GM12875 (cell line): ENCODE results near the gene ATG16L2.

Source experiments
- H3K4me3 ChIP-seq: one replicate; pipeline ENCODE4 v1.5.1; 2011; ENCODE audit warnings: low read depth, low read length, control low read depth
- TF ChIP-seq, protein P1 (sequence below): IDR thresholded peaks from 2 replicates; pipeline ENCODE4 v1.5.1; 2011; ENCODE audit warnings: low read depth, mild to moderate bottlenecking, control low read depth, inconsistent platforms, low read length, moderate library complexity, borderline replicate concordance; ENCODE audit not compliant: insufficient read depth

Gene ATG16L2, protein sequence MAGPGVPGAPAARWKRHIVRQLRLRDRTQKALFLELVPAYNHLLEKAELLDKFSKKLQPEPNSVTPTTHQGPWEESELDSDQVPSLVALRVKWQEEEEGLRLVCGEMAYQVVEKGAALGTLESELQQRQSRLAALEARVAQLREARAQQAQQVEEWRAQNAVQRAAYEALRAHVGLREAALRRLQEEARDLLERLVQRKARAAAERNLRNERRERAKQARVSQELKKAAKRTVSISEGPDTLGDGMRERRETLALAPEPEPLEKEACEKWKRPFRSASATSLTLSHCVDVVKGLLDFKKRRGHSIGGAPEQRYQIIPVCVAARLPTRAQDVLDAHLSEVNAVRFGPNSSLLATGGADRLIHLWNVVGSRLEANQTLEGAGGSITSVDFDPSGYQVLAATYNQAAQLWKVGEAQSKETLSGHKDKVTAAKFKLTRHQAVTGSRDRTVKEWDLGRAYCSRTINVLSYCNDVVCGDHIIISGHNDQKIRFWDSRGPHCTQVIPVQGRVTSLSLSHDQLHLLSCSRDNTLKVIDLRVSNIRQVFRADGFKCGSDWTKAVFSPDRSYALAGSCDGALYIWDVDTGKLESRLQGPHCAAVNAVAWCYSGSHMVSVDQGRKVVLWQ

DNA sequence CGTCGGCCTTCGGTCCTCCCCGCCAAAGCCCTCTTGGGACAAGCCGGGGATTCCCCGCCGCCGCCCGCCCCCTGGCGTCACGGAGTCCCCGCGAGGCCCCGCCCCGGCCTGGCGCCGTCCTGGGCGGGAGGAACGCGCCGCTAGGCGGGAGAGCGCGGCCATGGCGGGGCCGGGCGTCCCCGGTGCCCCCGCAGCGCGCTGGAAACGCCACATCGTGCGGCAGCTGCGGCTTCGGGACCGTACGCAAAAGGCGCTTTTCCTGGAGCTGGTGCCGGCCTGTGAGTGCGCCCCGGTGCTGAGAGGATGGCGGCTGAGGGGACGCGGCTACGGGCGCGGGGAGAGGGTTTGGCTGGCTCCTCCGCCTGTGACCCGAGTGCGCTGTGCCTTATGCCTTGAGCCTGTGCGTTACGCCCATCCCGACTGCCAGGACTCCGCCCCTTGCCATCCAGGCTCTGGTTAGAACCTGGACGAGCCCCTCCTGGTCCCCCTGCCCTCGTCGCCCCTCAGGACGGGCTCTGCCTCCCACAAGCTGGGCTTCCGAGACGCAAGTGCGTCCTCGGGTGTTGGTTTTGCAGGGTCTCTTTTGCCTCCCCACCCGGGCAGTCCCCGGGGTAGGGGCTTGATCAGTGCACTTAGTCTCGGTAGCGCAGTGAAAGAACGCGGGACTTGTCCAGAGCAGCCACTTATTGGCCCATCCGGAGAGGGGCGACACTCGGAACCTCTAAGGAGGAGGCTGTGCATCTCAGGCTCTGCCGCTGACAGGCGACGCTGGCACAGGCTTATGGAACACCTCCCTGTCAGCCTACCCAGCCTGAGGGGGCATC lies at the start of gene ATG16L2:
TSS of gene ATG16L2 (plus strand) at position 126 of the 824 bp plus-strand sequence. CDS start at position 161, 35 bp downstream.
- TF ChIP-seq, protein P1, sequence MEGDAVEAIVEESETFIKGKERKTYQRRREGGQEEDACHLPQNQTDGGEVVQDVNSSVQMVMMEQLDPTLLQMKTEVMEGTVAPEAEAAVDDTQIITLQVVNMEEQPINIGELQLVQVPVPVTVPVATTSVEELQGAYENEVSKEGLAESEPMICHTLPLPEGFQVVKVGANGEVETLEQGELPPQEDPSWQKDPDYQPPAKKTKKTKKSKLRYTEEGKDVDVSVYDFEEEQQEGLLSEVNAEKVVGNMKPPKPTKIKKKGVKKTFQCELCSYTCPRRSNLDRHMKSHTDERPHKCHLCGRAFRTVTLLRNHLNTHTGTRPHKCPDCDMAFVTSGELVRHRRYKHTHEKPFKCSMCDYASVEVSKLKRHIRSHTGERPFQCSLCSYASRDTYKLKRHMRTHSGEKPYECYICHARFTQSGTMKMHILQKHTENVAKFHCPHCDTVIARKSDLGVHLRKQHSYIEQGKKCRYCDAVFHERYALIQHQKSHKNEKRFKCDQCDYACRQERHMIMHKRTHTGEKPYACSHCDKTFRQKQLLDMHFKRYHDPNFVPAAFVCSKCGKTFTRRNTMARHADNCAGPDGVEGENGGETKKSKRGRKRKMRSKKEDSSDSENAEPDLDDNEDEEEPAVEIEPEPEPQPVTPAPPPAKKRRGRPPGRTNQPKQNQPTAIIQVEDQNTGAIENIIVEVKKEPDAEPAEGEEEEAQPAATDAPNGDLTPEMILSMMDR = peak; percentile 24; the same call in 1 of the 2 replicates
- peak within 1 kb of the TSS; percentile 87 for H3K4me3 ChIP-seq

DNA sequence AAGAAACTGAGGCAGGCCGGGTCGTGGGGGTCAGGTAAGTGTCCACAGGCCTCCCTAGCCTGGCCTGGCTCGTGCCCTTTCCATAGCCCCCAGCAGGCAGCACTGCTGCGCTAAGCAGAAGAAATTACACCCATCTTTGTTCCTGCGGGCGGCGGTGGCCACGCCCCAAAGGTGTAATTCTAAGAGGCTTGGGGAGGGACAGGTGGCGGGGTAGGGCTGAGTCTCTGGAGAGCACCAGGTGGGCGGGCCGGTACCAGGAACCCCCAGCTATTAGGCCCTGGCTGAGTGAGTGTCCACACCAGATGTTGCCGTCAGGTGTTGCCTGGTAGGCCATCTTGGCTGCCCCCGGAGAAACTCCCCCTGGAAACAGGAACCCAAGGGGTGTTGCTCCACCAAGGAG lies 49.7 kb upstream of the ATG16L2 start:
- TF ChIP-seq, protein P1 = no peak

DNA sequence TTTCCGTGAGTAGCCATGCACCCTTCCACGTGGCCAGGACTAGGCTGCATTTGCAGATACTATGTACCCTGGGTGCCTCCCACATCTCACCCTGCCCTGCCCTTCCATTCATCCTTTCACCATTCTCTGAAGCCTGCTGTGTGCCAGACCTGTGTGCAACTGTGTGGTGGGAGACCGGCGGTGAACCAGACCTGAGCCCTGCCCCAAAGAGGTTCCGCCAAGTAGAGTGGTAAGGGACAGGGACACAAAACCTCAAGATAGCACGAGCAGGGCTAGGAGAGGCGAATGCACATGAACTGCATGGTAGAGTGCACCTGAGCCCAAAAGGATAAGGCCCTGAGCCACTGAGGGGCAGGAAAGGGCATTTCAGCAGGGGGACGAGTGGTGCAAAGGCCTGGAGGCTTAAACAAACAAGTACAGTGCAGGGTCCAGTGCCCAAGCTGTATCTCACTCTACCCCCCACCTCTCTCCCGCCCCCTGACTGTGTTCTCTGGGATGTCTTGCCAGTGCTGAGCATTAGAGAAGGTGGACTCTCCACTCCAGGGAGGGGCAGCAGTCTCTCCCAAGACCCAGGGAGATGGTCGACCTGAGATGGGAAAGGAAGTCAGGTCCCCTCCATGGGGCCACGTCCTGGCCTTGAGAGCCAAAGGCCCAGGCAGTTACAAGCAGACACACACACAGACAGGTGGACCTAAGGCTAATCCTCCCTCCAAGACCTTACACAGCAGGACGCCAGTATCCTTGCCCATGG lies 47.9 kb upstream of the ATG16L2 start:
- TF ChIP-seq, protein P1 = no peak
- H3K4me3 ChIP-seq = no peak overlapping the region

More for the DNA sequence above, 49.7 kb upstream of the ATG16L2 start:
- no peak overlapping the region for H3K4me3 ChIP-seq

DNA sequence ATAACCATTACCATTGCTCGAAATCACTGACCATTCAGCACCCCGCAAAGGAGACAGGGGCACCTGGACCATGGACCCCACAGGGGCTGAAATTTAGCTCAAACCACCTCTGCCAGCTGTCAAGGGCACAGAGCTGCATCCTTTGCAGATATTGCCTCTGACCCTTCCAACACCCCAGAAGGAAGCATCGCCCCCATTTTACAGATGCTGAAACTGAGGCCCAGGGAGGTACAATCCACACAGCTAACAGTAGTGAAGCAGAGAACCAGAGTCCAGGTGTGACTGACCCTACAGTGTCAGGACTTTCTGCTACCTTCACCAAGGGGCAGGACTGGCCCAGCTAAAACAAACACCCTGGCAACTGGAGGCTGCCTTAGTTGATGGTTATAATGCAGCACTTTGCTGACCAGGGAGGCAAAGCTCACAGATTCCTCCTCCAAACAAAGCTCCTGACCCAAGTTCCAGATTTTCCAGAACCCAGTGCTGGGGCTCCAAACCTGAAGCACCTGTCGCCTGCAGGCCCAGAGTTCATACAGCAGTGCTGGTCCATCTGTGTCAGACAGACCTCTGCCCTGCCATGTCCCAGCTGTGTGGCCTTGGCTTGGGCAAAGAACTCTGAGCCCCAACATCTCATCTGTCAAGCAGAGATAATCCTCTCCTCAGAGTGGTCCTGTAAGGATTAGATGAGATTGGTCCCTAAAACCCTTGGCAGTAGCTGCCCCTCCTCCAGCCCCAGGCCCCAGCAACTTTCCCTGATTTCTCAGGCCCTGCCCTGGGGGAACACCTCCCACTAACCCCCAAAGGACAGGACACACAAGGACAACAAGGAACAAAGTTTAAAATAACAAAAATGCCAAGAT lies 46.8 kb upstream of the ATG16L2 start:
- TF ChIP-seq, protein P1 = no peak
- no peak overlapping the region for H3K4me3 ChIP-seq

DNA sequence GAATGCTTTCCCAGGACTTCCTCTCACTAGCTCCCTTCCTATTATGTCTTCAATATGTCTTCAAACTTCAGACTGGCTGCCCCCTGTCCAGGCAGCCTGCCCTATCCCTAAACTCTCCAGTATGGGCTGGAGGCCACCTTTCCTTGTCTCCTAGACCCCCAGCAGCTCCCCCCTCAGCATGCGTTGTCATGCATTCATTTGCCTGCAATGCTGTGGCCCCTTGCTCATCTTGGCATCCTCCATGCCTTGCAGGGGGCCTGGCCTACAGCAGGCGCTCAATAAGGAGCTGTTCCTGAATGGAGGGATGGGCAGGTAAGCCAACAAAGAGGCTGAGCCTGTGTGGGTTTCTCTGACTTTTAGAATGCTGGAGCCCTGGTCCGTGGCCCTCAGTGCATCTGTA lies 45.6 kb upstream of the ATG16L2 start:
- H3K4me3 ChIP-seq = no peak overlapping the region
- TF ChIP-seq, protein P1 = no peak

DNA sequence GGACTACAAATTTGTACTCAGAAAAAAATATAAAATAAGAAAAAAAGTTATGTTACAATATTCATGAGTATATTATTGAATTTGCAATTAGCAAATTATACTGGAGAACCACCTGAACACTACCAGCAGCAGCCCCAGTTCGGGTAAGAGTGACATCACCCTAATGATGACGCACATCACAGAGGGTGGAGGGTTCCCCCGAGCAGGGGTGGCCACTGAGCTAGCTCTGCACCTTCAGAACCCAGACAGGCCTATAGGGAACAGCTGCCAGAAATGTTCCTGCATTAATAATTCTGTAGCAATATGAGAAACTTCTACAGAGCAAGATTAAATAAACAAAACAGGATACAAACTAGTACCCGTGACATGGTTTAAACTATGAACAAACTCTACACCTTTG lies 44.5 kb upstream of the ATG16L2 start:
- H3K4me3 ChIP-seq = no peak overlapping the region
- TF ChIP-seq, protein P1 = no peak
